Activated CD8-positive, alpha-beta T cell treated with anti-CD3 and anti-CD28 coated beads for 36 hours (primary cell): ENCODE data around the gene EMC9. TPM values are rescaled to one million over a fixed set of nuclear protein-coding genes. Genes with fewer than 3 reads are reported as not detected.

Experiments used
- ATAC-seq: fragments of 200-7000 bp; cut with Tn5 transposase; one replicate; pipeline ENCODE4 v1.10.0; 2021; ENCODE audit warnings: mild to moderate bottlenecking, moderate library complexity
- CTCF ChIA-PET: fragments of 350-600 bp; sonication (Branson Sonifier 250); formaldehyde crosslinking; loops from one replicate; lab custom pipeline; 2021; ENCODE audit warnings: antibody characterized with exemption; lab: Charles Lee
- POLR2A ChIA-PET: fragments of 350-600 bp; sonication (Branson Sonifier 250); formaldehyde crosslinking; loops from one replicate; lab custom pipeline; 2021; ENCODE audit warnings: antibody characterized with exemption; lab: Charles Lee
- DNase-seq: peaks from one replicate; pipeline ENCODE4 v3.0.0-alpha.2; 2020
- H3K27ac Mint-ChIP-seq: one replicate; pipeline ENCODE4 v1.8.0; 2021; ENCODE audit warnings: mild to moderate bottlenecking, mixed read lengths
- H3K27me3 Mint-ChIP-seq: one replicate; pipeline ENCODE4 v1.8.0; 2021; ENCODE audit warnings: mixed read lengths
- H3K36me3 Mint-ChIP-seq: one replicate; pipeline ENCODE4 v1.8.0; 2021; ENCODE audit warnings: low read depth, mixed read lengths
- H3K4me1 Mint-ChIP-seq: one replicate; pipeline ENCODE4 v1.8.0; 2021; ENCODE audit warnings: low read depth, mixed read lengths
- H3K4me3 Mint-ChIP-seq: one replicate; pipeline ENCODE4 v1.8.0; 2021; ENCODE audit warnings: mild to moderate bottlenecking, moderate library complexity, mixed read lengths
- H3K9me3 Mint-ChIP-seq: one replicate; pipeline ENCODE4 v1.8.0; 2021; ENCODE audit warnings: mixed read lengths
- CTCF ChIP-seq: fragments of 200-600 bp; IDR thresholded peaks from one replicate; pipeline ENCODE4 v1.8.0; 2022; ENCODE audit warnings: antibody characterized with exemption, mild to moderate bottlenecking
- intact Hi-C: fragments of 100-400 bp; cut with micrococcal nuclease; formaldehyde crosslinking; loops from one replicate; pipeline ENCODE4 v1.10.0; 2022
- total RNA-seq, 2 experiments: library from RNA; stranded (reverse); gene quantifications; one replicate each; pipeline ENCODE4 v1.2.3, GENCODE V29; 2021

Gene EMC9
- total RNA-seq, 2 experiments from 2014 or later = 39.0 to 39.9 TPM

GRCh38 chr14:24177891-24178290 is 36.5 kb upstream of the EMC9 start:
- Mint-ChIP-seq H3K9me3 (no peaks in the 10 kb centered on the region), H3K36me3 (peaks cover 17% of the 10 kb centered on the region), H3K4me1 (peaks cover 2% of the 10 kb centered on the region), H3K27ac (no peak overlapping the region), H3K4me3 (no peak overlapping the region), H3K27me3 (no peaks in the 10 kb centered on the region)
- POLR2A ChIA-PET = interaction anchor here (0.6 to 9.4 kb wide), 6 partner anchors 10 to 70 kb away, joined by 3 to 89 read pairs (median 24); partner anchors contain the start of genes IPO4, IRF9 and TM9SF1
- ATAC-seq = no peak
- DNase-seq = no peak
- no peak for TF ChIP-seq CTCF
- CTCF ChIA-PET = interaction anchor here (2.7 kb wide), 1 partner anchor 17 kb away, joined by 13 read pairs; the partner anchor contains the start of gene IRF9
- intact Hi-C loops = no loop called here

GRCh38 chr14:24177041-24177825 is 35.8 kb upstream of the EMC9 start:
- H3K9me3 Mint-ChIP-seq = no peaks in the 10 kb centered on the region
- peaks cover 14% of the 10 kb centered on the region for H3K36me3 Mint-ChIP-seq
- H3K4me3 Mint-ChIP-seq = no peak overlapping the region
- ATAC-seq (no peak), DNase-seq (no peak)
- intact Hi-C loops = no loop called here
- no peaks in the 10 kb centered on the region for H3K4me1 Mint-ChIP-seq
- POLR2A ChIA-PET = interaction anchor here (0.6 to 9.4 kb wide), 8 partner anchors 8 to 71 kb away, joined by 3 to 89 read pairs (median 12); partner anchors contain the start of genes IPO4, IRF9, PSME2 and TM9SF1
- no peaks in the 10 kb centered on the region for H3K27me3 Mint-ChIP-seq
- CTCF ChIA-PET = no interaction called here
- H3K27ac Mint-ChIP-seq = no peak overlapping the region
- no peak for TF ChIP-seq CTCF

GRCh38 chr14:24176599-24176998 is 35.2 kb upstream of the EMC9 start:
- no peaks in the 10 kb centered on the region for H3K9me3 Mint-ChIP-seq
- no peak overlapping the region for H3K4me3 Mint-ChIP-seq
- no peaks in the 10 kb centered on the region for H3K27me3 Mint-ChIP-seq
- H3K36me3 Mint-ChIP-seq = peaks cover 11% of the 10 kb centered on the region
- CTCF ChIA-PET = interaction anchor here (2.1 kb wide), 1 partner anchor 15 kb away, joined by 7 read pairs; the partner anchor contains the start of gene IRF9
- no peak overlapping the region for H3K27ac Mint-ChIP-seq
- POLR2A ChIA-PET = interaction anchor here (0.8 to 9.4 kb wide), 8 partner anchors 9 to 71 kb away, joined by 3 to 90 read pairs (median 17); partner anchors contain the start of genes IPO4, IRF9, PSME2 and TM9SF1
- ATAC-seq (no peak), DNase-seq (no peak)
- intact Hi-C loops = no loop called here
- peaks cover under 1% of the 10 kb centered on the region for H3K4me1 Mint-ChIP-seq
- TF ChIP-seq CTCF = no peak

GRCh38 chr14:24172871-24173281 is 31.5 kb upstream of the EMC9 start:
- H3K27ac Mint-ChIP-seq = peak overlapping the region; percentile 34
- no peaks in the 10 kb centered on the region for H3K27me3 Mint-ChIP-seq
- intact Hi-C loops = no loop called here
- ChIA-PET POLR2A (interaction anchor here (0.7 to 9.6 kb wide), 5 partner anchors 8 to 22 kb away, joined by 4 to 163 read pairs (median 9); partner anchors contain the start of genes IPO4, IRF9 and TM9SF1), CTCF (interaction anchor here (0.9 to 2.1 kb wide), 6 partner anchors 8 to 136 kb away, joined by 3 to 10 read pairs (median 3); partner anchors contain the start of gene IRF9)
- H3K4me1 Mint-ChIP-seq = peaks cover 14% of the 10 kb centered on the region
- DNase-seq (no peak), ATAC-seq (no peak)
- TF ChIP-seq CTCF = no peak
- no peaks in the 10 kb centered on the region for H3K9me3 Mint-ChIP-seq
- peaks cover 19% of the 10 kb centered on the region for H3K36me3 Mint-ChIP-seq
- H3K4me3 Mint-ChIP-seq = peak overlapping the region; percentile 77
